ENCODE data around the gene AQP3.

DNA sequence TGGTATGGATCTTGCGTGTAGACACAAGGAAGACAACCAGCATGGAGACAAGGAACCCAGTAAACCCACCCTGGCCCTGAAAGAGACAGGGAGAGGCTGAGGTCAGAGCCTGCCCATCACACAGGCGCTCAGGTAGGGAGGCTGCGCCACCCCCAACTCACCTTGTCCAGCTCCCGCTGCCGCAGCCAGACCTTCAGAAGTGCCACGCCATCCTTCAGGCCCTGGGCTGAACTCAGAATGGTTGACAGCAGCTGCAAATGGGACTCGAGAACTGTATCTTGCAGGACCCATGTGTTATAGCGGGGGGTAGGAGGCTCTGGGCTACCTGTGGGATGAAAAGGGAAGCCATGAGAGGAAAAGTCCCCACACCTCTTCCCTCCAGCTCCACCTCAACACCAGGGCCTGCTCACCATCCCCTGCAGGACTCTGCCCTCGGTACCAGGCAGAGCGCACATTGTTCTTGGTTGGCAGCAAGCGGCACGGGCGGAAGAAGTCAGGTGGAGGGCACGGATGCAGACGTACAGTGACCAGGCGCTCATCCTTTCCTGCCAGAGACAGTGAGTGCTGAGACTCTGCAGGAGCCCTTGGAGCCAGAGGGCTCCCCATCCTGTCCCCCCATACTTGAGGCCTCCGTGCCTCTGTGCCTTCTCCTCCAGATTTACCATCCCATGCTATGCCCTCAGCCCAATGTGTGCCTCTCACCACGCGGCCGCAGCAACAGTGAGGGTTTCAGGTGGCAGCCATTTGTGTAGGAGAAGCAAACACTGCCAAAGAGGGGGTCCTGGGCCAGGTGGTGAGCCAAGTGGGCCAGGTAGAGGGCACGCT, 21.6 kb upstream of the AQP3 start:
- TF ChIP-seq, protein P1, sequence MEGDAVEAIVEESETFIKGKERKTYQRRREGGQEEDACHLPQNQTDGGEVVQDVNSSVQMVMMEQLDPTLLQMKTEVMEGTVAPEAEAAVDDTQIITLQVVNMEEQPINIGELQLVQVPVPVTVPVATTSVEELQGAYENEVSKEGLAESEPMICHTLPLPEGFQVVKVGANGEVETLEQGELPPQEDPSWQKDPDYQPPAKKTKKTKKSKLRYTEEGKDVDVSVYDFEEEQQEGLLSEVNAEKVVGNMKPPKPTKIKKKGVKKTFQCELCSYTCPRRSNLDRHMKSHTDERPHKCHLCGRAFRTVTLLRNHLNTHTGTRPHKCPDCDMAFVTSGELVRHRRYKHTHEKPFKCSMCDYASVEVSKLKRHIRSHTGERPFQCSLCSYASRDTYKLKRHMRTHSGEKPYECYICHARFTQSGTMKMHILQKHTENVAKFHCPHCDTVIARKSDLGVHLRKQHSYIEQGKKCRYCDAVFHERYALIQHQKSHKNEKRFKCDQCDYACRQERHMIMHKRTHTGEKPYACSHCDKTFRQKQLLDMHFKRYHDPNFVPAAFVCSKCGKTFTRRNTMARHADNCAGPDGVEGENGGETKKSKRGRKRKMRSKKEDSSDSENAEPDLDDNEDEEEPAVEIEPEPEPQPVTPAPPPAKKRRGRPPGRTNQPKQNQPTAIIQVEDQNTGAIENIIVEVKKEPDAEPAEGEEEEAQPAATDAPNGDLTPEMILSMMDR (IDR thresholded peaks at IDR 0.05; ENCODE audit: low read depth, low read length), result no peak
- no peak for TF ChIP-seq EZH2phosphoT487 (IDR thresholded peaks at IDR 0.05; ENCODE audit: low read depth)

Data from OCI-LY3 (cell line).